ENCODE measurements around the gene GATC.

GATC gene

GRCh38 chr12:120417917-120418580 is 28.2 kb upstream of the GATC start:
- TF ChIP-seq CTCF (conservative IDR thresholded peaks at IDR 0.05; ENCODE audit: control insufficient read depth, insufficient read depth, low read depth, low read length), result no peak
- no peak overlapping the region for H3K4me3 ChIP-seq (ENCODE audit: control insufficient read depth, low read depth, low read length)
- DNase-seq (ENCODE audit: low read depth), result no peak

GRCh38 chr12:120421701-120422100 is 24.5 kb upstream of the GATC start:
- DNase-seq (ENCODE audit: low read depth), result no peak
- no peak for TF ChIP-seq CTCF (conservative IDR thresholded peaks at IDR 0.05; ENCODE audit: control insufficient read depth, insufficient read depth, low read depth, low read length)

GRCh38 chr12:120422892-120423456 is 23.3 kb upstream of the GATC start:
- no peak for TF ChIP-seq CTCF (conservative IDR thresholded peaks at IDR 0.05; ENCODE audit: control insufficient read depth, insufficient read depth, low read depth, low read length)
- no peak for DNase-seq (ENCODE audit: low read depth)

More at GRCh38 chr12:120421701-120422100, 24.5 kb upstream of the GATC start:
- H3K4me3 ChIP-seq (ENCODE audit: control insufficient read depth, low read depth, low read length), result no peak overlapping the region

GRCh38 chr12:120425797-120426196 is 20.4 kb upstream of the GATC start:
- no peak for DNase-seq (ENCODE audit: low read depth)
- no peak overlapping the region for H3K4me3 ChIP-seq (ENCODE audit: control insufficient read depth, low read depth, low read length)
- TF ChIP-seq CTCF (conservative IDR thresholded peaks at IDR 0.05; ENCODE audit: control insufficient read depth, insufficient read depth, low read depth, low read length), result no peak

More at GRCh38 chr12:120422892-120423456, 23.3 kb upstream of the GATC start:
- no peak overlapping the region for H3K4me3 ChIP-seq (ENCODE audit: control insufficient read depth, low read depth, low read length)

GRCh38 chr12:120428597-120429229 is 17.5 kb upstream of the GATC start:
- no peak overlapping the region for H3K4me3 ChIP-seq (ENCODE audit: control insufficient read depth, low read depth, low read length)
- no peak for DNase-seq (ENCODE audit: low read depth)
- TF ChIP-seq CTCF (conservative IDR thresholded peaks at IDR 0.05; ENCODE audit: control insufficient read depth, insufficient read depth, low read depth, low read length), result no peak

- no peak overlapping the region for H3K4me3 ChIP-seq (ENCODE audit: control insufficient read depth, low read depth, low read length)
- no peak for TF ChIP-seq CTCF (conservative IDR thresholded peaks at IDR 0.05; ENCODE audit: control insufficient read depth, insufficient read depth, low read depth, low read length)
- DNase-seq (ENCODE audit: low read depth), result no peak
These were observed 16.9 kb upstream of the GATC start for GRCh38 chr12:120429368-120429767.
